ENCODE data around the gene STK4.

The STK4 gene

DNA sequence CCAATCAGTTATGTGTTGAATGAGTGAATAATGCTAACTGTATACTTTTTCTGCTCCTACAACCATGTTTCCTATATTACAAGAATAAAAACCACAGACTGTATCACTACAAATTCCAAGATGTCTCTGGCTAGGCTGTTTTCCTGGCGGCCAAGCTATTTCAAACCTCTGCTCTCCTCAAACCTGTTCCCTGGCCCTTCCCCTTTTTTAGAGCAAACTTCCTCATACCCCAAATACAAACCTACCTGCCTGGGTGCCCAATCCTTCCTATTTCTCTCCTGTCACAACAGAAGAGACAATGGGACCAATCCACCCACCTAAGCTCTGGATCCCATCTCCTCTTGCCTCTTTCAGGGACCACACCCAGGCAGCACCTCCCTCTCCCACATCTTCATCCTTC, 13.6 kb upstream of the STK4 start:
- DNase-seq (ENCODE audit: low read depth) = no peak
- H3K4me3 ChIP-seq (ENCODE audit: low read depth, low read length) = no peak overlapping the region
- TF ChIP-seq, protein P1, sequence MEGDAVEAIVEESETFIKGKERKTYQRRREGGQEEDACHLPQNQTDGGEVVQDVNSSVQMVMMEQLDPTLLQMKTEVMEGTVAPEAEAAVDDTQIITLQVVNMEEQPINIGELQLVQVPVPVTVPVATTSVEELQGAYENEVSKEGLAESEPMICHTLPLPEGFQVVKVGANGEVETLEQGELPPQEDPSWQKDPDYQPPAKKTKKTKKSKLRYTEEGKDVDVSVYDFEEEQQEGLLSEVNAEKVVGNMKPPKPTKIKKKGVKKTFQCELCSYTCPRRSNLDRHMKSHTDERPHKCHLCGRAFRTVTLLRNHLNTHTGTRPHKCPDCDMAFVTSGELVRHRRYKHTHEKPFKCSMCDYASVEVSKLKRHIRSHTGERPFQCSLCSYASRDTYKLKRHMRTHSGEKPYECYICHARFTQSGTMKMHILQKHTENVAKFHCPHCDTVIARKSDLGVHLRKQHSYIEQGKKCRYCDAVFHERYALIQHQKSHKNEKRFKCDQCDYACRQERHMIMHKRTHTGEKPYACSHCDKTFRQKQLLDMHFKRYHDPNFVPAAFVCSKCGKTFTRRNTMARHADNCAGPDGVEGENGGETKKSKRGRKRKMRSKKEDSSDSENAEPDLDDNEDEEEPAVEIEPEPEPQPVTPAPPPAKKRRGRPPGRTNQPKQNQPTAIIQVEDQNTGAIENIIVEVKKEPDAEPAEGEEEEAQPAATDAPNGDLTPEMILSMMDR (conservative IDR thresholded peaks at IDR 0.05; ENCODE audit: low read depth, low read length) = no peak

DNA sequence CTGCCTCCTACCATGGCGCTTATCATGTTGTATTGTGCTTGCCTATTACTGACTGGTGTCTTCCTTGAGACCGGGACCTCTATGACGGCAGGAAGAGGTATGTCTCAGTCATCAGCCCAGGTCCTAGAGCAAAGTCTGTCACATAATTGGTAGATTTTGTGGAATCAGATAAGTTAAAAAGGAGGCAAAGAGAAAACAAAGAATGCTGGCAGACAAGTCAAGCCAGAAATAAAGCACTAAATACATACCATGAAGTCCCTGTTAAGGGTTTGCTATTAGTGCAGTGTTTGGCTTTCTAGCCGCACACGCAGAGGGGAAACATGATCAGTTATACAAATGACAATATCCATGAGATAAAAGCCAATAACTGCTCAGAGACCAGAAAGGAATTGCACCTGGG, 12.1 kb upstream of the STK4 start:
- no peak overlapping the region for H3K4me3 ChIP-seq (ENCODE audit: low read depth, low read length)
- TF ChIP-seq, protein P1 (conservative IDR thresholded peaks at IDR 0.05; ENCODE audit: low read depth, low read length) = no peak
- no peak for DNase-seq (ENCODE audit: low read depth)

DNA sequence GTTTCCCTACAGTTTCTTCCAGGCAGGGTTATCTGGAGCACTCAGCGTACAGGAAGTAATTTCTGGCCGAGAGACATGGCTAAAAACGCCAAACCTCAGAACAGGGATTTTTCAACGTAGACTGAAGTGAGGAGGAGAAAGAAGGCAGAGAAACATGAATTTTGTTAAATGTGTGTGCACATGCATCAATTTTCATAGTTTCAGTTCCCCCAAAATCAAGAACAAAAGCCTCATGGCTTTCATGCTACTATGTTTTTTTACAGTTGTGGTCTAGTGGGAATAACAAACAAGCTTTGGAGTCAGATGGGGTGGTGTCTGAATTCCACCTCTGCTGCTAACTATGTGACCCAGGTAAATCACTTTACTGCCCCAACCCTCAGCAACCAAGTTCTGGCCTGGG, 11.0 kb upstream of the STK4 start:
- TF ChIP-seq, protein P1 (conservative IDR thresholded peaks at IDR 0.05; ENCODE audit: low read depth, low read length) = no peak
- no peak overlapping the region for H3K4me3 ChIP-seq (ENCODE audit: low read depth, low read length)
- no peak for DNase-seq (ENCODE audit: low read depth)

DNA sequence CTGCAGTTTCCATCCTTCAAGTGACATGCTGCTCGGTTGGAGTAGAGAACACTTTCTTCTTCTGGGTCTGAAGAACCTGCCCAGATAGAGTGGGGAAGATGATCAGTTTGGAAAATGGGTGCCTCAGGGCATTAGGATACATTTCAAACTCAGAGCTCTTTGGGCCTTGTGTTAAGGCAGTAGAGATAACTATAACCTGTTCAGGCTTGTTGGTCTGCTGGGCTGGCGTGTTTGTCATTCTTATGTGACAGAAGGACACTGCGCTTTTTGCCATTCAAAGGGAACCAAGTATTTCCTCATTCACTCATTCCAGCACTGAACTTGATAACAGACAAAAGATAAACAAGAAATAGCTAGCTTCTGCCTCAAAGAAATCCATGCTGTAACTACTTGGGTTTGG, 9.9 kb upstream of the STK4 start:
- TF ChIP-seq, protein P1 (conservative IDR thresholded peaks at IDR 0.05; ENCODE audit: low read depth, low read length) = no peak
- no peak overlapping the region for H3K4me3 ChIP-seq (ENCODE audit: low read depth, low read length)
- DNase-seq (ENCODE audit: low read depth) = no peak

DNA sequence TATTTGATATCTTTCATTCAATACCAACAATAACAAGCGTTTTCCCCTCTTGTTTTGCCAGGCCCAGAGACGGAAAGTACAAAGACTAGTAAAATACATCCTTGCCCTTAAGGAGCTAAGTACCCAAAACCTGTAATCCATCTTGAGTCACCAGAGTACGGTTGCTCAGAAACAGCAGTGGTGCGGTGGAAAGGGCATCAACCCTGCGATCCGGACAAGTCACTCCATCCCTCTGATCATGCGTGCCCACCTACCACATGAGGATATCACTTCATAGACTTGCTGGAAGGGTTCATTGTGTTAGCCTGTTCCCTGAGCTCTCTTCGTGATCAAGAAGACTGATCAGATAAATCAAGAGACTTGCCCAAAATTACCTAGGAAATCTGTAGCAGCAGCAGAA, 8.0 kb upstream of the STK4 start:
- DNase-seq (ENCODE audit: low read depth) = no peak
- TF ChIP-seq, protein P1 (conservative IDR thresholded peaks at IDR 0.05; ENCODE audit: low read depth, low read length) = no peak
- H3K4me3 ChIP-seq (ENCODE audit: low read depth, low read length) = no peak overlapping the region

DNA sequence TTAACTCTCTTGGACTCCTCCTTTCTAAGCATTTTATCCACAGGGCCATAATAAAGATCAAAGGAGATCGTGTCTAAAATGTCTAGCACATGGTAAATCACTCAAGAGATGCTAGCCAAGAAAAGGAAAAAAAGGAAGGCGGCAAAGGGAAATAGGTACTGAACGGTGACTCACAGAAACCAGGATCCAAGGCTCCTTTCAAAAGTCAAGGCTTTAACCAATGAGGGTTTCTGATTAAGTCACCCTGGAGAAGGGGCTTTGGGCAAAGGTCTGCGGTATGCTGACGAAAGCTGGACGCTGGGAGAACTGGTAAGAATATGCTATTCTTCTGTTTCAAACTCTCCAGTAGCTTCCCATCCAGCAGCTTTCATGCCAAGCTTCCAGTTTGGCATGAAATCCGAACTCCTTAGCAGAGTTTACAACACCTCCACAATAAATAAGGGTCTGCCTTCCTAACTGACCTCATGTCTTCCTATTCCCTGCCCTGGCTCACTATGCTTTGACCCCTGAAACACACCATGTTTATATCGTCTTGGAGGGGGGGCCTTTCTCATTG, 7.2 kb upstream of the STK4 start:
- H3K4me3 ChIP-seq (ENCODE audit: low read depth, low read length) = peak overlapping the region; percentile 87
- TF ChIP-seq, protein P1 (conservative IDR thresholded peaks at IDR 0.05; ENCODE audit: low read depth, low read length) = no peak
- peak; percentile 23 for DNase-seq (ENCODE audit: low read depth)

DNA sequence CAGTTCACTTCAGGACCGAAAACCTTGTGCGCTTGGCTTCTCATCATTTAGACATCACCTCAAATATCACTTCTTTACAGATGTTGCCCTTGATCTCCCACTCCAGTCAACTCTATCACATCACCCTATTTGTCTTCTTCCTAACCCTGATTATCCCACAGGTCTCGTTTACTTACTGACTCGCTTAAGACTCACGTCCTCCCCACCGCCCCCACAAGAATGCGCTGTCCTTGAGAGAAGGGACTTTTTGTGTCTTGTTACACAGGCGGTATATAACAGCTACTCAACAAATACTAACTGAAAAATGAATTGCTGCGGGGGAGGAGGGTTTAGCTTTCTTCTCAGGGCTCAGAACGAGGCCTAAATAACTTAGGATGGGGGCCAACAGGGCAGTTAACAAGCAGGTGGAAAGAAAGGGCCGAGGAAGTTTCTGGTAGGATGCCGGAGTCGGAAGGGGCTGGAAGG, 6.6 kb upstream of the STK4 start:
- TF ChIP-seq, protein P1 (conservative IDR thresholded peaks at IDR 0.05; ENCODE audit: low read depth, low read length) = peak; percentile 20
- DNase-seq (ENCODE audit: low read depth) = peak; percentile 67
- H3K4me3 ChIP-seq (ENCODE audit: low read depth, low read length) = peak overlapping the region; percentile 87

Measured in choroid plexus epithelial cell (primary cell).